ENCODE results near the gene ETV6. TPM values are rescaled to one million over a fixed set of nuclear protein-coding genes. Genes with fewer than 3 reads are reported as not detected.

ETV6 gene
- total RNA-seq, 4 donors from 2014 or later: 17.2 to 28.2 (median 19.3) TPM

GRCh38 chr12:11829764-11830194 lies 180.3 kb downstream of the ETV6 start:
- TF ChIP-seq, protein P1, sequence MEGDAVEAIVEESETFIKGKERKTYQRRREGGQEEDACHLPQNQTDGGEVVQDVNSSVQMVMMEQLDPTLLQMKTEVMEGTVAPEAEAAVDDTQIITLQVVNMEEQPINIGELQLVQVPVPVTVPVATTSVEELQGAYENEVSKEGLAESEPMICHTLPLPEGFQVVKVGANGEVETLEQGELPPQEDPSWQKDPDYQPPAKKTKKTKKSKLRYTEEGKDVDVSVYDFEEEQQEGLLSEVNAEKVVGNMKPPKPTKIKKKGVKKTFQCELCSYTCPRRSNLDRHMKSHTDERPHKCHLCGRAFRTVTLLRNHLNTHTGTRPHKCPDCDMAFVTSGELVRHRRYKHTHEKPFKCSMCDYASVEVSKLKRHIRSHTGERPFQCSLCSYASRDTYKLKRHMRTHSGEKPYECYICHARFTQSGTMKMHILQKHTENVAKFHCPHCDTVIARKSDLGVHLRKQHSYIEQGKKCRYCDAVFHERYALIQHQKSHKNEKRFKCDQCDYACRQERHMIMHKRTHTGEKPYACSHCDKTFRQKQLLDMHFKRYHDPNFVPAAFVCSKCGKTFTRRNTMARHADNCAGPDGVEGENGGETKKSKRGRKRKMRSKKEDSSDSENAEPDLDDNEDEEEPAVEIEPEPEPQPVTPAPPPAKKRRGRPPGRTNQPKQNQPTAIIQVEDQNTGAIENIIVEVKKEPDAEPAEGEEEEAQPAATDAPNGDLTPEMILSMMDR (IDR thresholded peaks at IDR 0.05; ENCODE audit: low read depth): no peak

DNA sequence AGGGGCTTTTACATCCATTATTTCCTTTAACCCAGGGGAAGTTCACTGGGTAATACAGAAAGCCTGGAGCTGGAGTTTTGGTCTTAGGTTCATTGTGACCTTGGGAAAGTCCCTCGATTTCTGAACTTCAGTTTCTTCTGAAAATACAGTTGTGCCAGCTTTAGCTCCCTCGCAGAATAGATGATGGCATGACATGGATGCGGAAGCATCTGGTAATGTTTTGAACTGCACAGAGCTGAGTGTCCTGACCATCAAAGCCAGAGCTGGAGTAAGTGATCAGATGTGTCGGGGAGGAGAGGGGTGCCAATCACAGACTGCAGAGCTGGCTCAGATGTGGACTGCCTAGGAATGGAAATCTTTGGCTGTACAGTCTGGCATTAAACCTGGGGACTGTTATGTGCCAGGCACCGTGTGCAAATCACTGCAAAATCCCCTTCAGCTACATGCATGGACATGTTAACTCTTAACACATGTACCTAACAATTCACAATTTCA lies 180.9 kb downstream of the ETV6 start:
- TF ChIP-seq, protein P1 (IDR thresholded peaks at IDR 0.05; ENCODE audit: low read depth): no peak

DNA sequence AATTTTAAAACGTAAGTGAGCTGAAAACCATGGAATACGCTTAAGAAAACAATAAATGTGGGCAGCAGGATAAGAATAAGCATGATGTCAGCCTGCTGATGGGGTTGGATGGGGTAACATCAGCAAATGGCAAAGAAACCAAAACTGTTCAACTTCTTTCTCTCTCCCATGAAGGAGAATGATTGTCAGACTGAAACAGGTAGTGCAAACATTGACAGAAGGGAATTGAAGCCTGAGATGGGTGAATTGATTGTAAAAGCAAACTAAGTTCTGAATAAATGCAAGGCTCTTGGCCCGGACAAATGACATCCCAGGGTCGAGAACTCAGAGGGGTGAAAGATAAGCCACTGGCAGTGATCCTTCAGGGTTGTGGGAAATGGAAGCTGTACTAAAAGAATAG lies 182.6 kb downstream of the ETV6 start:
- TF ChIP-seq, protein P1 (IDR thresholded peaks at IDR 0.05; ENCODE audit: low read depth): no peak

GRCh38 chr12:11833174-11833895 lies 183.9 kb downstream of the ETV6 start:
- TF ChIP-seq, protein P1 (IDR thresholded peaks at IDR 0.05; ENCODE audit: low read depth): no peak

DNA sequence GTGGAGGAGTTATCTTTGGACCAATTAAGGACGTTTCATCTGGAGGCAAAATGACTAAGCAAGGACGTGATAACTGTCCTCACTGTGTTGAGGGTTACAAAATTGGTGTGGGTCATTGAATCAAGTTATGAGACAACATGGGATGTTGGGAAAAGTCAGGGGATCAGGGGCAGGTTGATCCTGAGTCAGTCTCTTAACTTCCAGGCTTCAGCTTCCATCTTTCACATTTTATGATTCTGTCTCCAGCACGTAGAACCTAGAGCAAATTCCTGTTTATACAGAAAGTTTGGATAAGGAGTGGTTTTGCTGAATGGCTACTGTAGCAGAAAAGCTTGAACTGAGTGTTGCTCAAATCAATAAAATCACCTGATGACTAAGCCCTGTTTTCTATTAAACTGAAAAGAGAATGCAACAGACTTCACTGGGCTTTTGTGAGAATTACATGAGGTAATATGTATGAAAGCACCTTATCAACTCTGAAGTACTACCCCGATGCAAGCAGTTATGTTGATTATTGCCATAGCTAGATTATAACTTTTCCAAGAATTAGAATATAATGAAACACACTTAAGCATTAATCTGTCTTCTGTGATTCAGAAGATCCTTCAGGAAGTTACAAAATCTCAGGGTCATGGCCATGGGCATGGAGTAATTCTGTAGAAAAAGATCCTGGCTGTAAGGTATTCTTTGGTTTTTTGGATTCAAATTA lies 184.8 kb downstream of the ETV6 start:
- TF ChIP-seq, protein P1 (IDR thresholded peaks at IDR 0.05; ENCODE audit: low read depth): no peak

- TF ChIP-seq, protein P1 (IDR thresholded peaks at IDR 0.05; ENCODE audit: low read depth): no peak
Observed at GRCh38 chr12:11834931-11835330, 185.5 kb downstream of the ETV6 start.
